ENCODE measurements around the gene NRF1.

Gene NRF1

GRCh38 chr7:129801882-129802281 lies 190.4 kb downstream of the NRF1 start:
- no peak for DNase-seq (ENCODE audit: low read depth, low spot score)

- no peak for DNase-seq (ENCODE audit: low read depth, low spot score)
Measured at GRCh38 chr7:129803546-129804081, 192.1 kb downstream of the NRF1 start.

- DNase-seq (ENCODE audit: low read depth, low spot score) = no peak
Measured at GRCh38 chr7:129804111-129804889, 192.8 kb downstream of the NRF1 start.

- no peak for DNase-seq (ENCODE audit: low read depth, low spot score)
Measured at GRCh38 chr7:129804890-129805719, 193.6 kb downstream of the NRF1 start.

All from ELF-1 (cell line).